ENCODE data around the gene SKP2.
"Not testable (repeated sequence)": the region's sequence is repeated elsewhere in the genome, so short reads cannot be mapped to it uniquely, and the experiment has no call there.

DNA sequence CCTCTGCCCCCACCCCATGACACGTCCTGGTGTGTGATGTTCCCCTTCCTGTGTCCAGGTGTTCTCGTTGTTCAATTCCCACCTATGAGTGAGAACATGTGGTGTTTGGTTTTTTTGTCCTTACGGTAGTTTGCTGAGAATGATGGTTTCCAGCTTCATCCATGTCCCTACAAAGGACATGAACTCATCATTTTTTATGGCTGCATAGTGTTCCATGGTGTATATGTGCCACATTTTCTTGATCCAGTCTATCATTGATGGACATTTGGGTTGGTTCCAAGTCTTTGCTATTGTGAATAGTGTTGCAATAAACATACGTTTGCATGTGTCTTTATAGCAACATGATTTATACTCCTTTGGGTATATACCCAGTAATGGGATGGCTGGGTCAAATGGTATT, 32.5 kb downstream of the SKP2 start:
- TF ChIP-seq, protein P1, sequence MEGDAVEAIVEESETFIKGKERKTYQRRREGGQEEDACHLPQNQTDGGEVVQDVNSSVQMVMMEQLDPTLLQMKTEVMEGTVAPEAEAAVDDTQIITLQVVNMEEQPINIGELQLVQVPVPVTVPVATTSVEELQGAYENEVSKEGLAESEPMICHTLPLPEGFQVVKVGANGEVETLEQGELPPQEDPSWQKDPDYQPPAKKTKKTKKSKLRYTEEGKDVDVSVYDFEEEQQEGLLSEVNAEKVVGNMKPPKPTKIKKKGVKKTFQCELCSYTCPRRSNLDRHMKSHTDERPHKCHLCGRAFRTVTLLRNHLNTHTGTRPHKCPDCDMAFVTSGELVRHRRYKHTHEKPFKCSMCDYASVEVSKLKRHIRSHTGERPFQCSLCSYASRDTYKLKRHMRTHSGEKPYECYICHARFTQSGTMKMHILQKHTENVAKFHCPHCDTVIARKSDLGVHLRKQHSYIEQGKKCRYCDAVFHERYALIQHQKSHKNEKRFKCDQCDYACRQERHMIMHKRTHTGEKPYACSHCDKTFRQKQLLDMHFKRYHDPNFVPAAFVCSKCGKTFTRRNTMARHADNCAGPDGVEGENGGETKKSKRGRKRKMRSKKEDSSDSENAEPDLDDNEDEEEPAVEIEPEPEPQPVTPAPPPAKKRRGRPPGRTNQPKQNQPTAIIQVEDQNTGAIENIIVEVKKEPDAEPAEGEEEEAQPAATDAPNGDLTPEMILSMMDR (IDR thresholded peaks at IDR 0.05) = not testable (repeated sequence)
- TF ChIP-seq POLR2A (IDR thresholded peaks at IDR 0.05) = not testable (repeated sequence)
